Motor neuron (in vitro differentiated cells): Measurements from ENCODE around the gene SLC35A5. TPM values are rescaled to one million over a fixed set of nuclear protein-coding genes. Genes with fewer than 3 reads are reported as not detected.

Source experiments
- ATAC-seq, 8 experiments: fragments of 200-7000 bp; cut with Tn5 transposase; replicated peaks in 6 of 8; 2 replicates each; pipeline ENCODE4 v1.8.0; 2021; ENCODE audit warnings: mild to moderate bottlenecking in 8 of 8, moderate library complexity in 8 of 8
- H3K27ac ChIP-seq, 2 donors: fragments of 250-450 bp; sonication (Bioruptor Pico); 2 replicates each; pipeline ENCODE4 v1.9.0; 2021; ENCODE audit warnings: antibody characterized with exemption in 2 of 2, mild to moderate bottlenecking in 2 of 2, moderate library complexity in 1 of 2
- H3K4me1 ChIP-seq, 2 donors: fragments of 250-450 bp; sonication (Bioruptor Pico); replicated peaks in 1 of 2; 2 replicates each; pipeline ENCODE4 v1.6.1; 2021; ENCODE audit warnings: antibody characterized with exemption in 2 of 2, mild to moderate bottlenecking in 2 of 2, moderate library complexity in 1 of 2
- H3K4me3 ChIP-seq, 5 donors: fragments of 250-450 bp; sonication (Bioruptor Pico); 2 replicates each; pipeline ENCODE4 v1.9.0; 2021; ENCODE audit warnings: antibody characterized with exemption in 5 of 5, mild to moderate bottlenecking in 5 of 5, moderate library complexity in 4 of 5
- WGBS, 10 experiments: fragments of 450-650 bp; shearing (Covaris generic); methylation state at CpG; one replicate each; pipeline ENCODE4 v1.0.0; 2022; 5-methylcytosine and 5-hydroxymethylcytosine counted together
- in situ Hi-C, 9 experiments: fragments of 400-800 bp; cut with MboI; loops; one replicate each; pipeline ENCODE4 v1.15.0; 2021; ENCODE audit warnings: low sequenced_read_pairs in 9 of 9, low pct_unique_long_range_greater_than_20kb in 2 of 9; ENCODE audit not compliant: unreplicated experiment in 9 of 9
- total RNA-seq, 8 experiments: library from RNA; unstranded; fragments of 300-600 nt; gene quantifications; 2 replicates each; pipeline versions ENCODE4 v1.2.3 to v1.2.4, GENCODE V29; 2022

Gene SLC35A5
- total RNA-seq, 8 experiments from 2014 or later = 16.0 to 45.5 (median 27.1) TPM

DNA sequence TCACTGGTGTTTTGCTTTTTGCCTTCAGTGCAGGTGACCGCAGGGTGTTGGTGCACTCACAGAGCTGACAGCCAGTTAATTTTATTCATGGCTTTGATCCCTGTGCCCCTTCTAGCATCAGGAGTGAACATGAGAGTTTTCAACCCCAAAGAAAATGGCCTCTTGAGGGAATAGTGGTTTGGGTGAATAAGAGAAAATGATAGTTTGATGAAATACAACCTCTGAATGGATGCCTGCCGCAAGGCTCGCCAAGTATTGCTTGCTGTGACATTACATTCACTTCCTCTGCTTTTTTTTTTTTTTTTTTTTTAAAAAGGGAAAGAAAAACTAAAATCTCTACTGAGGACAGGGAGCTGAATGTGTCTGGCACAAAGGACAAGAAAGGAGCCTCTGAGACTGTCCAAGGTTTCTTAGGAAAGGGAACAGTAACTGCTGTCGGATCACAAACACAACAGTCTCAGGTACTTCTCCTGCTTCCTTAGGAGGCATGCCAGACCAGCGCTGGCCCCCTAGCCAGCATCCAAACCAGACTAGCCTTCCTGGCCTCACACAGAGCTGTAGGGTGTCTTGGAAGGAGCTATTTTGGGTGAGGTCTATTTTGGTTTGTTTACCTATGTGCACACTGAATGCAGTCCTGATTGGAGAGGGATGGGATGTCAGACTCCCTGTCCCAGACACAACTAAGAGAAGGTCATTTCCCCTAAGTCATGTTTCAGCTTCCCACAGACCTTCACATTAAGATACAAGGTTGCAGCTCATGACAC, 50.1 kb downstream of the SLC35A5 start:
- 70 to 100% (median 84%) methylated on average over 1 to 4 of the region's 5 CpGs; no CpG with 5 or more reads in 2 of the 10 experiments for WGBS, 10 experiments
- Histone ChIP-seq H3K4me1 (peaks cover 0 to 12% of the 10 kb centered on the region in 2 donors), H3K4me3 (no peak overlapping the region), H3K27ac (no peak overlapping the region)
- in situ Hi-C loops = no loop called here
- peak in 4 of 8 experiments; percentile 16 to 83 (median 34) for ATAC-seq

DNA sequence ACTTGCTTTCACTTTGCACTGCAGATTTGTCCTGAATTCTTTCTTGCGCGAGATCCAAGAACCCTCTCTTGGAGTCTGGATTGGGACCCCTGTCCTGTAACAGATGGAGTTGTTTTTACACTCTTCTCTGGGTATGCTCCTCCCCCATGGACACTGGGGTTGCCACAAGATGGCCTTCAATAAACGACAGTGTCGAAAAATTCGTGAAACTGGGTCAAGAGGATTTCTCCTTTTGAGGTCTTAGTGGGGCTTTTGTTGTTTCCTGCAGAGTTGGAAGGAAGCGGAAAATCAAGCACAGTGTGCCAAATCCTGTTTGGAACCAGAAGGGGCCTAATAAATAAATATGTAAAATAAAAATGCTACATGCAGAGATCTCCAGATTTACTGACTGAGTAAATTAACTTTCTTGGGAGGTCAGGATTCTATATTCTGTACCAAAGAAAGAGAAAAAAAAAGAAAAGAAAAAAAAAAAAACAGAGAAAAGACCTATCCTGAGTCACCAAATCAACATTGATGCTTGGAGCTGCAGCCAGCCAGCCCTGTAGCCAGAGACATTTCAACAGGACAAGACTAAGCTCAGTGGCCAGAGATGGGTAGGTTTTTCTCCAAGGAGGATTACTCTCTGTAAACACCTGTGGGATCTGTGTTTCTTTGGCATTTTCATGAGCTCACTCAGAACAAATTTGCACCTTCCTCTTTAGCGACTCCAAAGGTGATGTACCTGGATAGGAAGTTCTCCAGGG, 54.3 kb downstream of the SLC35A5 start:
- WGBS, 10 experiments = 60 to 100% (median 79%) methylated on average over 1 to 7 of the region's 7 CpGs
- in situ Hi-C loops = no loop called here

DNA sequence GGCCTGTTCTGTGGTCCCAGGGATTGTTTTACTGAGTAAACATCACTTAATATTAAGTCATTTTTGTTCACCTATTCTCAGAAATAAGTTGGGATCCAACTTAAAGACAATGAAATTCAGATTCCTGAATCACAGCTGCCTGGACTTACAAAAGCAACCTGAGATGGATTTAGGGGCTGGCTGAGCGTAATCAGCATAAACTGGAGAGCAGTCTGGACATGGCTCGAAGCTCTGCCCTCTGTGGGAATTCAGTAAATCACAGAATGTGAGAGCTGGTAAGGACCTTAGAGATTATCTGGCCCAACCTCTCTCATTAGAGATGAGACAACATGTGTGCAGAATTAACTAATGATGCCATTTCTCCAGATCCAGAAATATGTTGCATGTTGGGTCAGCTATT, 55.4 kb downstream of the SLC35A5 start:
- in situ Hi-C loops = no loop called here
- Histone ChIP-seq H3K4me1 (peaks cover 0 to 3% of the 10 kb centered on the region in 2 donors), H3K27ac (no peak overlapping the region), H3K4me3 (no peak overlapping the region)
- ATAC-seq = peak in 1 of 8 experiments; percentile 54
- WGBS, 10 experiments = 60 to 100% (median 85%) methylated on average over 1 to 2 of the region's 2 CpGs; no CpG with 5 or more reads in 4 of the 10 experiments

More for the DNA sequence above, 54.3 kb downstream of the SLC35A5 start:
- Histone ChIP-seq H3K27ac (no peak overlapping the region), H3K4me3 (no peak overlapping the region), H3K4me1 (peaks cover 0 to 12% of the 10 kb centered on the region in 2 donors)
- no peak for ATAC-seq

DNA sequence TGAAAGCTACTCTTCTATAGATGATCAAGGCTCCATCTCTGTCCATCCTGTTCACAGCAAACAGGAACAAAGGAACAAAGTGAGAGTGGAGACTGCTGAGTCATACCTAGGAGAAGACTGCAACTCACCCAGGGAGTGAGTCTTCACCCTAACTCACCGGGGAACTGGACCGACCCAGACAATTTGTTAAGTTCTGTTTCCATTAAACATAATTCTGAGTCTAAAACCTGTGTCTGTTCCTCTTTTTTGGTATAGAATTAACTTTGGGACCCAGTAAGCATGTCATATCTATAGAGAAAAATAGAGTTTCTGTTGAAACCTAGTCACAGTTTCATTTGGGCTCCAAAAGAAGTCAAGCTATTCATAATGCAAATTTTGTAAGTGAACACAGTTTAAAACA, 57.5 kb downstream of the SLC35A5 start:
- in situ Hi-C loops = no loop called here
- ATAC-seq = peak in 2 of 8 experiments; percentile 10 to 26
- H3K4me1 ChIP-seq = no peaks in the 10 kb centered on the region
- no peak overlapping the region for H3K4me3 ChIP-seq
- WGBS, 10 experiments = 10 to 95% (median 69%) methylated on average over 1 to 2 of the region's 2 CpGs; no CpG with 5 or more reads in 2 of the 10 experiments
- no peak overlapping the region for H3K27ac ChIP-seq

DNA sequence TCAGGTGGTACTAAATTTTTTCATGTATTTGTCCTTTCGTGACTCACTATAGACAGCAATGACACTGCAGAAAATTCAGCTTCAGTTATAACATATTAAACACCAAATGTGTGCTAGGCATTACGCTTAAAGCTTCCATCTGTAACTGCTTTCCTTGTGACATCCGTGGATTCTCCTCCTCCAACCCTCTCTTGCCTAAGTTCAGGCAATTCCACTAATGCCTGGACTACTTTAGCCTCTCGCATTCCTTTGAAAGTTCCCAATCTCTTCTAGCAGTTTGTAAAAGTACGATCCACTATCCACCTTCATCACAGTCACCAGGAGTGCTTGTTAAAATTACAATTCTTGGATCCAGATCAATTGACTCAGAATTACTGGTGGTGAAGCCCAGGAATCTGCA, 61.4 kb downstream of the SLC35A5 start:
- WGBS, 10 experiments = 47 to 100% (median 82%) methylated on average over 1 to 5 of the region's 5 CpGs
- ATAC-seq = no peak
- Histone ChIP-seq H3K4me3 (no peak overlapping the region), H3K27ac (no peak overlapping the region), H3K4me1 (no peaks in the 10 kb centered on the region)
- in situ Hi-C loops = no loop called here

DNA sequence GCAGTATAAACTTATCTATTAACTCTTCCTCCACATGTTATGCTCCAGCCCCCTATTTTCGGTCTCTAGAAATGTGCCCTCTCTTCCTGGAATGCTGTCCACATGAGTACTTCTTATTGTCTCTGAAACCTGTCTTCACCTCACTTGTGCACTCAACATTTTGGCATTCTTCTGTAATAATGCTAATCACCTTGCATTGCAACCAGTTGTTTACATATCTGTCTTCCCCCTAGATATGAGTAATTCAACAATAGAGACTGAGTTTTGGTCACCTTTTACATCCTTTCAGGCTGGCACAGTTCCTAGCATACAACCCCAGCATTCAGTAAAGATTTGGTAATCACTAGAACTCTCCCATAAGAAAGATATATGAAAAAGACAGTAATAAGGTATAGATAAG, 61.9 kb downstream of the SLC35A5 start:
- in situ Hi-C loops = no loop called here
- H3K27ac ChIP-seq = no peak overlapping the region
- H3K4me1 ChIP-seq = no peaks in the 10 kb centered on the region
- ATAC-seq = no peak
- 60 to 100% (median 93%) methylated on average over 1 of the region's 1 CpG; no CpG with 5 or more reads in 4 of the 10 experiments for WGBS, 10 experiments
- H3K4me3 ChIP-seq = no peak overlapping the region

DNA sequence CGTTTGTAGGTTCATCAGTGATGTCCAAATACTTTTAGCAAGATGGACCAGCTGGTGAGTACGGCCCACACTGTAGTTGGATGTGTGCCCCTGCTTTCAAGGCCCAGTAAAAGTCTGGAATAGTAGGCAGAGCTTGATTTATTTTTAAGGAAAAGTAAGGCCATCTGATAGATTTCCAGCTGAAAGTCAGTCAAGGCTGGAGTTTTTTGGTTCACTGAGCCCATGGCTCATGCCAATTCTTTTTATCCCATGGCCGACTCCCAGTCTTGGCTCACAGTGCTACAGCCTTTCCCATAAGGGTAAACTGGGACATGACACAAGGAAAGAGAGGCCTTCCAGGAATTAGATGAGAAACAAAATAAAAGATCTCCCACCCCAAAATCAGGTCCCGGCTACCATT, 65.6 kb downstream of the SLC35A5 start:
- WGBS, 10 experiments = 25 to 94% (median 81%) methylated on average over 1 to 4 of the region's 4 CpGs; no CpG with 5 or more reads in 1 of the 10 experiments
- Histone ChIP-seq H3K4me3 (no peak overlapping the region), H3K27ac (no peak overlapping the region), H3K4me1 (peaks cover 16 to 20% of the 10 kb centered on the region in 2 donors)
- ATAC-seq = no peak
- in situ Hi-C loops = loop anchor here in 6 of 9 experiments (25.0 kb wide), 3 partner anchors 185 to 660 kb away; partner anchors contain the start of genes CD200R1 (in 6 of the 6) and GTPBP8 (in 6 of the 6)

DNA sequence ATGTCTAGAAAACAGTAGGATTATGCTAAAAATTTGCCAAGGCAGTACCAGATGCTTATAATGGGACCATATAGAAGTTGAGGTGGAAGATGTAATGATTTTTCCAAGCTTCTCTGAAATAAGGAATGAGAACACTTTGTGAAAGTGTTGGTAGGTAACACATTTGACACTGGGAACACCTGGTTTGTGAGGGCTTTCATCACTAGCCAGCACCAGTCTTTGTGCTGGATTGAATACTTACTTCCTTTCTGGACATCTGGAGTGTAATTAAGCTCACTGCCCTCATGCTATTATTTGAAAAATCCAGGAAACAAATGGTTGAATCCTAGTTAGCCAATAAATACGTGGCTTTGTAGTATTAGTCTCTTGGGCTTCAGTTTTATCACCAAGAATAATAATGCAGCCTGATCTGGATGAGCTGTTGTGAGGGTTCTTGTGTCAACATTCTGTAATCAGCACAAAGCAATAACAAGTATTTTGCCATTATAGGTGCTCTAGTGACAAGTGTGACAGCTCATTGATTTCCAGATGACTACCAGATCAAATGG, 66.1 kb downstream of the SLC35A5 start:
- Histone ChIP-seq H3K4me1 (peaks cover 16 to 26% of the 10 kb centered on the region in 2 donors), H3K4me3 (no peak overlapping the region), H3K27ac (no peak overlapping the region)
- peak in 4 of 8 experiments; percentile 13 to 52 (median 29) for ATAC-seq
- in situ Hi-C loops = loop anchor here in 6 of 9 experiments (25.0 kb wide), 3 partner anchors 184 to 659 kb away; partner anchors contain the start of genes CD200R1 (in 6 of the 6) and GTPBP8 (in 6 of the 6)
- WGBS, 10 experiments = 40 to 71% (median 60%) methylated on average over 1 of the region's 1 CpG; no CpG with 5 or more reads in 7 of the 10 experiments

DNA sequence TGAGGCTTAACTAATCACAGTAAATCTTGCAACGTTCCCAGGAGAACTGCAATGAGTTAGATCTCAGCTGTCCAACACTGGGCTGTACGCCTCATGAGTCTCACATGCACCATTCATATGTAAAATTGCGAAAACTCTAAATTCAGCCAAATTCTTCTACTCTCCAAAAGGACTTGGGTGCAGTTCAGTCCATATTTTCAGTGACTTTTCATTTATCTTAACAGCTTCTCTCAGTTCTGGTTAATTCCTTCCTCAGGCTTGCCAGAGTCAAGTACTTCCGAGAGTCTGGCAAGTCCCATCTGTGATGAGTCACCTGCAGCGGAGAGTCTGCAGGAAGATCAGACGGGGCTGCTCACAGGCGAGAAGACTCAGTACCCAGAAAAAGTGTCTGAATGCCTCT, 67.6 kb downstream of the SLC35A5 start:
- H3K4me3 ChIP-seq = no peak overlapping the region
- no peak overlapping the region for H3K27ac ChIP-seq
- WGBS, 10 experiments = 12 to 78% (median 65%) methylated on average over 1 to 7 of the region's 7 CpGs
- peak in 7 of 8 experiments; percentile 20 to 80 (median 69) for ATAC-seq
- H3K4me1 ChIP-seq = peaks cover 27 to 39% of the 10 kb centered on the region in 2 donors
- in situ Hi-C loops = loop anchor here in 6 of 9 experiments (25.0 kb wide), 3 partner anchors 183 to 658 kb away; partner anchors contain the start of genes CD200R1 (in 6 of the 6) and GTPBP8 (in 6 of the 6)

DNA sequence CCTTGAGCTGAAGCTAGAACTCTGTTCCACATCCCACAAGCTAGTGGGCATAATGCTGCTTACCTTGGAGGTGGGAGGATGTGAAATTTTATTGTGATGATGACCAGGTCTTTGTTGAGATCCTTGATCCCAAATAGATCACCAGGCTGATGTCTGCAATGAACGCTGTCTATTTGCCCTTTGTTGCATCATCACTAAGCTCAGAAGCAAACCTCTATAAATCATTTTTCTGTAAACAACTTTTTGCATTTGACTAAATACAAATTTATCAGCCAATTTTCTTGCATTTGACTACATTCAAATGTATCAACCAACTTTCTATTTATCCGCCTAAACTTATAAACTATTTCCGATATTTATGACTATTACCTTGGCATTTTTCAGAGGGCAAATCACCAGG, 69.4 kb downstream of the SLC35A5 start:
- Histone ChIP-seq H3K4me1 (peaks cover 37 to 50% of the 10 kb centered on the region in 2 donors), H3K27ac (no peak overlapping the region), H3K4me3 (no peak overlapping the region)
- WGBS, 10 experiments = 8 to 100% (median 86%) methylated on average over 1 to 3 of the region's 3 CpGs
- no peak for ATAC-seq
- in situ Hi-C loops = loop anchor here in 6 of 9 experiments (25.0 kb wide), 3 partner anchors 181 to 656 kb away; partner anchors contain the start of genes CD200R1 (in 6 of the 6) and GTPBP8 (in 6 of the 6)

DNA sequence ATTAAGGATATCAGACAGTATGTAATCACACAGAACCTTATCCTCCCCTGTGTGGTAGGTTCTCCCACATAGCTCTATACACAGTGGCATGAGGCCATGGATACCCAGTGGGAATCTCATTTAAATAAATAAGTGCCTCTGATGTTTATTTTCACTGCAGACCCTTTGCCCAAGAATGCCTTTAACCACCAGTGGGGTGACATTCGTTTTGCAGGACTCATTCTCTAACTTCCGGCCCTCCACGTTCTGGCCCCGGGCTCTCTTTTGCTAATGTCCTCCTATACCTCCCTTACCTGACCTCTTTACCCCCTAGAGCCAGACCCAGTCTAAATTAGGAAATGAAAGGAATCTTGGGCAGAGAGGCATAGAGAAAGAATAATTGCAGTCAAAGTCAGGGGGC, 70.8 kb downstream of the SLC35A5 start:
- peak in 4 of 8 experiments; percentile 2 to 70 (median 35) for ATAC-seq
- no peak overlapping the region for H3K27ac ChIP-seq
- in situ Hi-C loops = loop anchor here in 6 of 9 experiments (25.0 kb wide), 3 partner anchors 180 to 655 kb away; partner anchors contain the start of genes CD200R1 (in 6 of the 6) and GTPBP8 (in 6 of the 6)
- 0 to 48% (median 26%) methylated on average over 1 to 4 of the region's 4 CpGs; no CpG with 5 or more reads in 4 of the 10 experiments for WGBS, 10 experiments
- H3K4me3 ChIP-seq = no peak overlapping the region
- peaks cover 37 to 50% of the 10 kb centered on the region in 2 donors for H3K4me1 ChIP-seq

DNA sequence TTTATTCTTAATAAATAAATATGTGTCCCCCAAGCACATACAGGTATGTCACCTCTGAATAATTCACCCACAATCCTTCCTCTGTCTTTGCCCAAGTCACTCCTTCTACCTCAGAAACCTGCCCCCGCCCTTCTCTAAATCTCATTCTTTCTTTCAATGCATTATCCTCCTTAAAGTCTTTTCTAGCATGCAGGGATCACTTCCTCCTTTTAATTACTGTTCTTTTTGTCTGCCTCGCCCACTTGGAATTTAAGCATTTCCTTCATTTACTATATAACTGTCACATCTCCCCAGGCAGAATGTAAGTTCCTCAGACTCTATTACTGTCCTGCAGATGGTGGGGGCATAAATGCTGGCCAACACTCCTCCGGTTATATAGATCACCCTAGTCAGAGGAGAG, 71.3 kb downstream of the SLC35A5 start:
- in situ Hi-C loops = loop anchor here in 6 of 9 experiments (25.0 kb wide), 3 partner anchors 179 to 654 kb away; partner anchors contain the start of genes CD200R1 (in 6 of the 6) and GTPBP8 (in 6 of the 6)
- Histone ChIP-seq H3K27ac (no peak overlapping the region), H3K4me1 (peaks cover 37 to 50% of the 10 kb centered on the region in 2 donors), H3K4me3 (no peak overlapping the region)
- 29 to 94% (median 60%) methylated on average over 1 to 3 of the region's 3 CpGs; no CpG with 5 or more reads in 3 of the 10 experiments for WGBS, 10 experiments
- ATAC-seq = peak in 1 of 8 experiments; percentile 3
